NCI-H526 (cell line): Measurements from ENCODE around the gene CNPY2.
"Not testable (repeated sequence)": the region's sequence is repeated elsewhere in the genome, so short reads cannot be mapped to it uniquely, and the experiment has no call there.

Experiments used
- DNase-seq, 2 experiments: peaks; one replicate each; lab custom pipeline; 2025; lab: John Stamatoyannopoulos, UW

CNPY2 gene

GRCh38 chr12:56298828-56299227, 17.0 kb downstream of the CNPY2 start:
- DNase-seq: no peak

GRCh38 chr12:56297400-56297799, 18.4 kb downstream of the CNPY2 start:
- no peak for DNase-seq

GRCh38 chr12:56296295-56296694, 19.5 kb downstream of the CNPY2 start:
- DNase-seq: no peak

- DNase-seq: no peak
Observed at GRCh38 chr12:56293795-56294194, 22.0 kb downstream of the CNPY2 start.

- no peak for DNase-seq
Observed at GRCh38 chr12:56288705-56289387, 26.9 kb downstream of the CNPY2 start.

GRCh38 chr12:56286044-56286830, 29.6 kb downstream of the CNPY2 start:
- DNase-seq: no peak

- not testable (repeated sequence) for DNase-seq
Observed at GRCh38 chr12:56284263-56284662, 31.5 kb downstream of the CNPY2 start.

GRCh38 chr12:56282579-56282978, 33.2 kb downstream of the CNPY2 start:
- no peak for DNase-seq

GRCh38 chr12:56282030-56282429, 33.8 kb downstream of the CNPY2 start:
- no peak for DNase-seq

- no peak for DNase-seq
Observed at GRCh38 chr12:56280849-56281248, 34.9 kb downstream of the CNPY2 start.

- no peak for DNase-seq
Observed at GRCh38 chr12:56278905-56279304, 36.9 kb downstream of the CNPY2 start.

- DNase-seq: no peak
Observed at GRCh38 chr12:56274299-56274698, 41.5 kb downstream of the CNPY2 start.

- not testable (repeated sequence) for DNase-seq
Observed at GRCh38 chr12:56272468-56272867, 43.3 kb downstream of the CNPY2 start.

- no peak for DNase-seq
Observed at GRCh38 chr12:56271031-56271430, 44.8 kb downstream of the CNPY2 start.

- DNase-seq: peak in 1 of 2 experiments; percentile 59
Observed at GRCh38 chr12:56267443-56268071, 48.2 kb downstream of the CNPY2 start.

GRCh38 chr12:56266693-56267442, 48.9 kb downstream of the CNPY2 start, which contains the start of gene COQ10A:
Gene COQ10A (plus strand): TSS chr12:56266942. CDS start chr12:56267119, 177 bp downstream.
- peak; percentile 80 to 96 for DNase-seq

- DNase-seq: peak in 1 of 2 experiments; percentile 29
Observed at GRCh38 chr12:56266068-56266692, 49.6 kb downstream of the CNPY2 start.

- DNase-seq: not testable (repeated sequence)
Observed at GRCh38 chr12:56262955-56263354, 52.8 kb downstream of the CNPY2 start.

GRCh38 chr12:56261503-56262232, 54.1 kb downstream of the CNPY2 start:
- no peak for DNase-seq

- no peak for DNase-seq
Observed at GRCh38 chr12:56260921-56261320, 54.9 kb downstream of the CNPY2 start.

- no peak for DNase-seq
Observed at GRCh38 chr12:56260380-56260779, 55.4 kb downstream of the CNPY2 start.
